Measurements from ENCODE around the gene USH1G. TPM values are rescaled to one million over a fixed set of nuclear protein-coding genes. Genes with fewer than 3 reads are reported as not detected.
"Not testable (repeated sequence)": the region's sequence is repeated elsewhere in the genome, so short reads cannot be mapped to it uniquely, and the experiment has no call there.

The USH1G gene
- total and polyA plus RNA-seq, 2 of the 13 experiments (the other 11 are each of a cell fraction or from before 2014, with no cell fraction given), result 0.04 TPM; not detected in 1

DNA sequence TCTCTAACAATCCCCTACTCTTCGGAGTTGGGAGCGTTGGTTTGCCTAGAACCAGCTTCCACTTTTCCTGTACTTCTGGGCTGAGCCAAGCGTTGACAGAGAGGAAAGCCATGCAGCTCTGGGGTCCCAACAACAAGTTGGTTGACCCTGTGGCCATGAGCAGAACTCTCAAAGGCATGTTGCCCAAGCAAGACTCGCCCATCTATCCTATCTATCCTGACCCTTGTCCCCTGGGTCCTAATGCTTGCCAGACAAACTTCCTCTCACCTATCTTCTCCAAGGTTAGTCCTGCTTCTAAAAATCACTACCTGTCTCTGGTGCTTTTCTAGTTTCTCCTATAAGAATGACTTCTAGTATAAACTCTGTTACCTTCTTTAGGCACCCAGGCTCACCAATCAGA lies 14.0 kb downstream of the USH1G start:
- H3K4me3 ChIP-seq (replicated peaks in 1 of 3; ENCODE audit: insufficient read depth in 1 of 3, low read depth in 2 of 3, low read length in 3 of 3); H3K79me2 ChIP-seq (ENCODE audit: insufficient read depth, low read length); H3K4me2 ChIP-seq (ENCODE audit: low read depth, low read length); FAIRE-seq; H3K9ac ChIP-seq (ENCODE audit: insufficient read depth, low read depth, low read length); H4K20me1 ChIP-seq (ENCODE audit: insufficient read depth, low read length); CTCF ChIA-PET (ENCODE audit: low intra/inter-chr PET ratio, low total read pairs); ATAC-seq; H3K9me3 ChIP-seq (ENCODE audit: low read length); DNase-seq (ENCODE audit: low spot score); intact Hi-C loops (cut with micrococcal nuclease; ENCODE audit: unreplicated experiment); POLR2A ChIA-PET; H3K36me3 ChIP-seq (replicated peaks in 1 of 2; ENCODE audit: control insufficient read depth in 1 of 2, insufficient read depth in 2 of 2, low read length in 2 of 2); in situ Hi-C loops (cut with HindIII; ENCODE audit: extremely low pct_ligation_motif_present, low pct_unique_long_range_greater_than_20kb); H2AFZ ChIP-seq (ENCODE audit: low read length); H3K27ac ChIP-seq (ENCODE audit: extremely low read length, insufficient read depth, low read length); BruUV-seq (replicated peaks): not testable (repeated sequence)
- TF ChIP-seq HNF4A (CRISPR knock-in tag; IDR thresholded peaks at IDR 0.05), result peak; percentile 7; the same call in 1 of the 2 replicates
- TF ChIP-seq GABPB1 (CRISPR knock-in tag; IDR thresholded peaks at IDR 0.05), result peak; percentile 27; the same call in 1 of the 2 replicates
- H3K27me3 ChIP-seq (ENCODE audit: control insufficient read depth in 1 of 2, insufficient read depth in 2 of 2, low read length in 2 of 2), result peaks cover 0 to 13% of the 10 kb centered on the region in 2 experiments; a peak in 2 of 5 replicates
- 34% methylated on average over 4 of the region's 4 CpGs for WGBS (ENCODE audit: low lambda C conversion rate)
- H3K4me1 ChIP-seq (ENCODE audit: insufficient read depth, low read length), result peaks cover 24% of the 10 kb centered on the region; the same call in 1 of the 2 replicates

- Histone ChIP-seq H3K4me3 (replicated peaks in 1 of 3; ENCODE audit: insufficient read depth in 1 of 3, low read depth in 2 of 3, low read length in 3 of 3) (no peak overlapping the region), H3K36me3 (replicated peaks in 1 of 2; ENCODE audit: control insufficient read depth in 1 of 2, insufficient read depth in 2 of 2, low read length in 2 of 2) (no peaks in the 10 kb centered on the region), H3K4me1 (ENCODE audit: insufficient read depth, low read length) (peaks cover 21% of the 10 kb centered on the region; the same call in 1 of the 2 replicates), H4K20me1 (ENCODE audit: insufficient read depth, low read length) (no peaks in the 10 kb centered on the region), H3K4me2 (ENCODE audit: low read depth, low read length) (no peak overlapping the region), H2AFZ (ENCODE audit: low read length) (no peak overlapping the region), H3K27ac (ENCODE audit: extremely low read length, insufficient read depth, low read length) (no peak overlapping the region), H3K27me3 (ENCODE audit: control insufficient read depth in 1 of 2, insufficient read depth in 2 of 2, low read length in 2 of 2) (peaks cover 3 to 25% of the 10 kb centered on the region in 2 experiments), H3K9ac (ENCODE audit: insufficient read depth, low read depth, low read length) (no peak overlapping the region), H3K9me3 (ENCODE audit: low read length) (no peaks in the 10 kb centered on the region), H3K79me2 (ENCODE audit: insufficient read depth, low read length) (no peaks in the 10 kb centered on the region)
- no peak for ATAC-seq
- intact Hi-C loops (cut with micrococcal nuclease; ENCODE audit: unreplicated experiment), result no loop called here
- in situ Hi-C loops (cut with HindIII; ENCODE audit: extremely low pct_ligation_motif_present, low pct_unique_long_range_greater_than_20kb), result no loop called here
- POLR2A ChIA-PET, result interaction anchor here (1.4 to 2.0 kb wide), 2 partner anchors 34 to 54 kb away, joined by 3 to 12 read pairs; partner anchors contain the start of gene FDXR
- 83% methylated on average over 20 of the region's 34 CpGs for WGBS (ENCODE audit: low lambda C conversion rate)
- TF ChIP-seq, protein P1, sequence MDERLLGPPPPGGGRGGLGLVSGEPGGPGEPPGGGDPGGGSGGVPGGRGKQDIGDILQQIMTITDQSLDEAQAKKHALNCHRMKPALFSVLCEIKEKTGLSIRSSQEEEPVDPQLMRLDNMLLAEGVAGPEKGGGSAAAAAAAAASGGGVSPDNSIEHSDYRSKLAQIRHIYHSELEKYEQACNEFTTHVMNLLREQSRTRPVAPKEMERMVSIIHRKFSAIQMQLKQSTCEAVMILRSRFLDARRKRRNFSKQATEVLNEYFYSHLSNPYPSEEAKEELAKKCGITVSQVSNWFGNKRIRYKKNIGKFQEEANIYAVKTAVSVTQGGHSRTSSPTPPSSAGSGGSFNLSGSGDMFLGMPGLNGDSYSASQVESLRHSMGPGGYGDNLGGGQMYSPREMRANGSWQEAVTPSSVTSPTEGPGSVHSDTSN (CRISPR knock-in tag; IDR thresholded peaks at IDR 0.05), result no peak
- no peak for TF ChIP-seq ZNF382 (CRISPR knock-in tag; IDR thresholded peaks at IDR 0.05; ENCODE audit: borderline replicate concordance)
- peak; percentile 2; the same call in 1 of the 2 replicates for TF ChIP-seq ZNF768 (CRISPR knock-in tag; IDR thresholded peaks at IDR 0.05)
- DNase-seq (ENCODE audit: low spot score), result no peak
- no TSS peak for BruUV-seq (replicated peaks)
- CTCF ChIA-PET (ENCODE audit: low intra/inter-chr PET ratio, low total read pairs), result no interaction called here
- no peak for FAIRE-seq
Observed at GRCh38 chr17:74907012-74907411, 16.0 kb downstream of the USH1G start.

Data from HepG2 (cell line).